ENCODE measurements around the gene ARHGDIB.

The ARHGDIB gene

GRCh38 chr12:14931791-14932560, 29.4 kb downstream of the ARHGDIB start:
- no peak overlapping the region for H3K4me3 ChIP-seq (ENCODE audit: control insufficient read depth, low read depth, low read length)
- no peak for DNase-seq (ENCODE audit: low read depth)

GRCh38 chr12:14931359-14931758, 30.0 kb downstream of the ARHGDIB start:
- DNase-seq (ENCODE audit: low read depth): peak; percentile 12
- TF ChIP-seq, protein P1, sequence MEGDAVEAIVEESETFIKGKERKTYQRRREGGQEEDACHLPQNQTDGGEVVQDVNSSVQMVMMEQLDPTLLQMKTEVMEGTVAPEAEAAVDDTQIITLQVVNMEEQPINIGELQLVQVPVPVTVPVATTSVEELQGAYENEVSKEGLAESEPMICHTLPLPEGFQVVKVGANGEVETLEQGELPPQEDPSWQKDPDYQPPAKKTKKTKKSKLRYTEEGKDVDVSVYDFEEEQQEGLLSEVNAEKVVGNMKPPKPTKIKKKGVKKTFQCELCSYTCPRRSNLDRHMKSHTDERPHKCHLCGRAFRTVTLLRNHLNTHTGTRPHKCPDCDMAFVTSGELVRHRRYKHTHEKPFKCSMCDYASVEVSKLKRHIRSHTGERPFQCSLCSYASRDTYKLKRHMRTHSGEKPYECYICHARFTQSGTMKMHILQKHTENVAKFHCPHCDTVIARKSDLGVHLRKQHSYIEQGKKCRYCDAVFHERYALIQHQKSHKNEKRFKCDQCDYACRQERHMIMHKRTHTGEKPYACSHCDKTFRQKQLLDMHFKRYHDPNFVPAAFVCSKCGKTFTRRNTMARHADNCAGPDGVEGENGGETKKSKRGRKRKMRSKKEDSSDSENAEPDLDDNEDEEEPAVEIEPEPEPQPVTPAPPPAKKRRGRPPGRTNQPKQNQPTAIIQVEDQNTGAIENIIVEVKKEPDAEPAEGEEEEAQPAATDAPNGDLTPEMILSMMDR (conservative IDR thresholded peaks at IDR 0.05; ENCODE audit: control insufficient read depth, insufficient read depth, low read depth, low read length): no peak
- H3K4me3 ChIP-seq (ENCODE audit: control insufficient read depth, low read depth, low read length): no peak overlapping the region

More at GRCh38 chr12:14931791-14932560, 29.4 kb downstream of the ARHGDIB start:
- TF ChIP-seq, protein P1 (conservative IDR thresholded peaks at IDR 0.05; ENCODE audit: control insufficient read depth, insufficient read depth, low read depth, low read length): no peak

- no peak for DNase-seq (ENCODE audit: low read depth)
- no peak overlapping the region for H3K4me3 ChIP-seq (ENCODE audit: control insufficient read depth, low read depth, low read length)
- TF ChIP-seq, protein P1 (conservative IDR thresholded peaks at IDR 0.05; ENCODE audit: control insufficient read depth, insufficient read depth, low read depth, low read length): no peak
These were observed 31.1 kb downstream of the ARHGDIB start for GRCh38 chr12:14930299-14930698.

DNA sequence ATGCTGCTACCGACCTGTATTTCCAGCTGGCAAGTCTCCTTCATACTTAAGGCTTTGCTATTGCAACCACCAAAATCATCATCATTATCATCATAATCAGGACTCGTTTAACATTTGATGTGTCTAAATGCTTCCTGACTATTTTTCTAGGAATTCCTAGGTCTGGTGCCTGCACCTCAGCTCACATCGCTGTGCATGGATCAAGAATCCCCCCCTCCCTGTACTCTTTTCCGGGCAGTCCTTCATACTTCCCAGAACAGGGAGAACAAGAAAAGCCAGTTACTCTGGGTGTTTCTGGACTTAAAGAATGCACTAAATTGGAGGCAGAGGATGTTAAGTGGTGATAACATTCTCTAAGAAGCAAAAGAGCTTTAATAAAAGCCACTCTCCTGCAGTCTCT, 32.5 kb downstream of the ARHGDIB start:
- DNase-seq (ENCODE audit: low read depth): no peak
- H3K4me3 ChIP-seq (ENCODE audit: control insufficient read depth, low read depth, low read length): no peak overlapping the region
- TF ChIP-seq, protein P1 (conservative IDR thresholded peaks at IDR 0.05; ENCODE audit: control insufficient read depth, insufficient read depth, low read depth, low read length): no peak

- DNase-seq (ENCODE audit: low read depth): no peak
- TF ChIP-seq, protein P1 (conservative IDR thresholded peaks at IDR 0.05; ENCODE audit: control insufficient read depth, insufficient read depth, low read depth, low read length): no peak
These were observed 34.1 kb downstream of the ARHGDIB start for GRCh38 chr12:14927267-14927666.

DNA sequence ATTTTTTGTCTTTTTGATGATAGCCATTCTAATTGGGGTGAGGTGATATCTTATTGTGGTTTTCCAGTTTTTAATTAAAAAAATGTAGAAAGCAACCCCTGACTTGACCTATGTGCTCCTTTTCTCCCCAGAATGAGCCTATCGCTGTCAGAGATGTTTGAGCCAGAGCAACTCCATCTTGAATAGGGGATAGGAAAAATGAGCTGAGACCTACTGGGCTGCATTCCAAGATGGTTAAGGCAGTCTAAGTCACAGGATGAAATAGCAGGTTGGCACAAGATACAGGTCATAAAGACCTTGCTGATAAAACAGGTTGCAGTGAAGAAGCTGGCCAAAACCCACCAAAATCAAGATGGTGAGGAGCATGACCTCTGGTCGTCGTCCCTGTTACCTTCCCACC, 36.9 kb downstream of the ARHGDIB start:
- DNase-seq (ENCODE audit: low read depth): no peak
- TF ChIP-seq, protein P1 (conservative IDR thresholded peaks at IDR 0.05; ENCODE audit: control insufficient read depth, insufficient read depth, low read depth, low read length): no peak
- no peak overlapping the region for H3K4me3 ChIP-seq (ENCODE audit: control insufficient read depth, low read depth, low read length)

More at GRCh38 chr12:14927267-14927666, 34.1 kb downstream of the ARHGDIB start:
- no peak overlapping the region for H3K4me3 ChIP-seq (ENCODE audit: control insufficient read depth, low read depth, low read length)
